Thyroid gland (tissue), 4 donors: ENCODE measurements around the gene VPS11. TPM values are rescaled to one million over a fixed set of nuclear protein-coding genes. Genes with fewer than 3 reads are reported as not detected.

Experiments
- DNase-seq, 2 donors: peaks; one replicate each; pipeline ENCODE4 v3.0.0-alpha.2; 2019
- H3K27ac ChIP-seq, 3 donors: fragments of 200-600 bp; sonication (generic); 1 replicate in 2 of 3; 2 replicates in 1 of 3; pipeline ENCODE4 v1.5.1; 2016 to 2019; ENCODE audit warnings: mild to moderate bottlenecking in 1 of 3, moderate library complexity in 1 of 3
- H3K27me3 ChIP-seq: fragments of 200-600 bp; sonication (generic); one replicate; pipeline ENCODE4 v1.5.1; 2019
- H3K36me3 ChIP-seq, 2 donors: fragments of 200-600 bp; sonication (generic); one replicate each; pipeline ENCODE4 v1.5.1; 2016 to 2019
- H3K4me1 ChIP-seq, 2 donors: fragments of 200-600 bp; sonication (generic); one replicate each; pipeline ENCODE4 v1.5.1; 2017 to 2019
- H3K4me3 ChIP-seq, 3 donors: fragments of 200-600 bp; sonication (generic); replicated peaks in 1 of 3; 1 replicate in 2 of 3; 2 replicates in 1 of 3; pipeline ENCODE4 v1.5.1; 2016; ENCODE audit warnings: mild to moderate bottlenecking in 1 of 3
- H3K9me3 ChIP-seq: fragments of 200-600 bp; sonication (generic); one replicate; pipeline ENCODE4 v1.5.1; 2017
- CTCF ChIP-seq, 6 experiments: fragments of 200-600 bp in 3 of 6; fragments of 450-650 bp in 3 of 6; sonication (generic) in 3 of 6; IDR thresholded peaks; one replicate each; pipeline ENCODE4 v1.5.1; 2016 to 2019; ENCODE audit warnings: antibody characterized with exemption in 6 of 6, mild to moderate bottlenecking in 2 of 6, inconsistent platforms in 1 of 6, moderate library complexity in 1 of 6
- POLR2A ChIP-seq, 2 donors: fragments of 450-650 bp; IDR thresholded peaks; one replicate each; pipeline ENCODE4 v1.6.1; 2017; ENCODE audit warnings: antibody characterized with exemption in 2 of 2, mild to moderate bottlenecking in 2 of 2, moderate library complexity in 1 of 2
- WGBS, 2 donors: methylation state at CpG; one replicate each; pipeline ENCODE4 v1.1.5; 2017; 5-methylcytosine and 5-hydroxymethylcytosine counted together
- intact Hi-C: fragments of 100-400 bp; cut with DNase I; formaldehyde crosslinking; loops from one replicate; pipeline ENCODE4 v1.15.1; 2023
- total RNA-seq, 4 donors: library from RNA; depleted of rRNA; stranded (reverse); fragments of >200 nt; gene quantifications; one replicate each; pipeline ENCODE4 v1.2.3, GENCODE V29; 2016

Gene VPS11
- total RNA-seq, 4 donors from 2014 or later: 40.3 to 64.4 (median 47.4) TPM

- 78 to 100% methylated on average over 2 of the region's 2 CpGs for WGBS, 2 donors
- no peak for TF ChIP-seq POLR2A (IDR thresholded peaks at IDR 0.05)
- no peak for TF ChIP-seq CTCF (IDR thresholded peaks at IDR 0.05)
- no peaks in the 10 kb centered on the region for H3K9me3 ChIP-seq
- peaks cover 13 to 27% of the 10 kb centered on the region in 2 donors for H3K36me3 ChIP-seq
- intact Hi-C loops: no loop called here
- DNase-seq: no peak
- no peaks in the 10 kb centered on the region for H3K27me3 ChIP-seq
- no peak overlapping the region for H3K4me3 ChIP-seq
- peaks cover 6 to 18% of the 10 kb centered on the region in 2 donors for H3K4me1 ChIP-seq
- no peak overlapping the region for H3K27ac ChIP-seq
Observed at GRCh38 chr11:119026970-119027369, 40.6 kb upstream of the VPS11 start.

GRCh38 chr11:119027561-119028345 is 39.9 kb upstream of the VPS11 start:
- Histone ChIP-seq H3K27me3 (no peaks in the 10 kb centered on the region), H3K4me1 (peaks cover 6 to 18% of the 10 kb centered on the region in 2 donors), H3K9me3 (no peaks in the 10 kb centered on the region), H3K4me3 (no peak overlapping the region), H3K27ac (no peak overlapping the region), H3K36me3 (peaks cover 8 to 21% of the 10 kb centered on the region in 2 donors)
- DNase-seq: no peak
- 94 to 100% methylated on average over 8 of the region's 9 CpGs for WGBS, 2 donors
- no peak for TF ChIP-seq CTCF (IDR thresholded peaks at IDR 0.05)
- TF ChIP-seq POLR2A (IDR thresholded peaks at IDR 0.05): no peak
- intact Hi-C loops: no loop called here

DNA sequence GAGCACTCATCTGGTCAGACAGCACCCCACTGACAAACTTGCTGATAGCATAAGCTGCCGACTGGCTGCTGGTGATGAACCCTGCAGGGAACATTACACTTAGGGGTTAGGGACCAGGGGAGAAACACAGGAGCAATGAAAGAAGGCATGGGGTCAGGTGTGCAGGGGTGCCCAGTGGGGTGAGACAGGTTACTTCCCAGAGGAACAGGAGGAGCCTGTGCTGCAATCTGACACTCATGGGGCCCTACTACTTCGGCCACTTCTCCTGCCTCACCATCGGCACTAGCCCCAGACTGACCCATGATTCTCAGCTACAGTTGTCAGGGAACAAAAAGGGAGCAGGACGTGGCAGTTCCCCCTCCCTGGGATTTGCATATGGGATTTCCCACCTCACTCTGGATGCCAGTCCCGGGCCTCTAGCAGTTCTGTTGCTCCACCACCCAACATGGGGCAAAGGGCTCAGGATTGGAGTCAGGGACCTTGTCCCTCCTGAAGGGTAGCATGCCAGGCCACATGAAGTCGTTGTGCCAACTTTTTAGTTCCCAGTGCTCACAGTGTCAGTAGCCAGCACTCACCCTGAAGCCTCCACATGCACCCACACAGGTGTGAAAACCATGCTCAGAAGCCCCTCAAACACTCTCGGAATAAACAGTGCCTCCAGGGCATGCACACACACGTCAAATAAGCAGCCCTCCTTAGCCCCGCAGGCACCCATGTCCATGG is 39.1 kb upstream of the VPS11 start:
- Histone ChIP-seq H3K4me1 (peaks cover 6 to 18% of the 10 kb centered on the region in 2 donors), H3K27ac (no peak overlapping the region), H3K36me3 (peaks cover 2 to 16% of the 10 kb centered on the region in 2 donors), H3K27me3 (no peaks in the 10 kb centered on the region), H3K4me3 (no peak overlapping the region), H3K9me3 (no peaks in the 10 kb centered on the region)
- intact Hi-C loops: no loop called here
- DNase-seq: no peak
- WGBS, 2 donors: 84 to 87% methylated on average over 9 of the region's 9 CpGs
- TF ChIP-seq POLR2A (IDR thresholded peaks at IDR 0.05) (no peak), CTCF (IDR thresholded peaks at IDR 0.05) (no peak)

GRCh38 chr11:119029069-119029339 is 38.6 kb upstream of the VPS11 start:
- intact Hi-C loops: no loop called here
- TF ChIP-seq CTCF (IDR thresholded peaks at IDR 0.05) (no peak), POLR2A (IDR thresholded peaks at IDR 0.05) (no peak)
- peaks cover 6 to 18% of the 10 kb centered on the region in 2 donors for H3K4me1 ChIP-seq
- H3K27ac ChIP-seq: no peak overlapping the region
- H3K4me3 ChIP-seq: no peak overlapping the region
- H3K36me3 ChIP-seq: peaks cover 0 to 11% of the 10 kb centered on the region in 2 donors
- no peak for DNase-seq
- H3K9me3 ChIP-seq: no peaks in the 10 kb centered on the region
- H3K27me3 ChIP-seq: no peaks in the 10 kb centered on the region
- 71 to 100% methylated on average over 1 of the region's 1 CpG for WGBS, 2 donors
